LoVo (cell line): ENCODE measurements around the gene DPH7.
"Not testable (repeated sequence)": the region's sequence is repeated elsewhere in the genome, so short reads cannot be mapped to it uniquely, and the experiment has no call there.

ENCODE experiments used
- DNase-seq: peaks from one replicate; pipeline ENCODE4 v3.0.0-alpha.2; 2016; ENCODE audit warnings: low spot score

DPH7 gene

GRCh38 chr9:137578518-137579258, at the start of gene DPH7:
TSS of gene DPH7 (minus strand) at chr9:137578925. CDS start at chr9:137578777, 148 bp downstream.
- peak; percentile 96 for DNase-seq

GRCh38 chr9:137627406-137627805, 48.7 kb upstream of the DPH7 start:
- DNase-seq = not testable (repeated sequence)

- no peak for DNase-seq
These were observed 47.7 kb upstream of the DPH7 start for GRCh38 chr9:137626464-137626863.

GRCh38 chr9:137622211-137622610, 43.5 kb upstream of the DPH7 start:
- not testable (repeated sequence) for DNase-seq

GRCh38 chr9:137621131-137621757, 42.5 kb upstream of the DPH7 start:
- DNase-seq = no peak

- no peak for DNase-seq
These were observed 41.9 kb upstream of the DPH7 start for GRCh38 chr9:137620581-137620980.

GRCh38 chr9:137620048-137620405, 41.3 kb upstream of the DPH7 start:
- DNase-seq = no peak

GRCh38 chr9:137619240-137620047, 40.7 kb upstream of the DPH7 start:
- DNase-seq = peak; percentile 37

- peak; percentile 95 for DNase-seq
These were observed 39.7 kb upstream of the DPH7 start, which contains the start of gene EHMT1 for GRCh38 chr9:137618105-137619067. TSS of gene EHMT1 (plus strand) at chr9:137619005. CDS start at chr9:137619029, 24 bp downstream.

- no peak for DNase-seq
These were observed 36.7 kb upstream of the DPH7 start for GRCh38 chr9:137615387-137615871.

- DNase-seq = no peak
These were observed 36.1 kb upstream of the DPH7 start for GRCh38 chr9:137614631-137615386.

- no peak for DNase-seq
These were observed 35.2 kb upstream of the DPH7 start for GRCh38 chr9:137613738-137614523.

- DNase-seq = no peak
These were observed 34.5 kb upstream of the DPH7 start for GRCh38 chr9:137613259-137613658.

- no peak for DNase-seq
These were observed 34.0 kb upstream of the DPH7 start for GRCh38 chr9:137612741-137613142.

- DNase-seq = peak; percentile 97
These were observed 33.2 kb upstream of the DPH7 start for GRCh38 chr9:137611623-137612609.

- DNase-seq = peak; percentile 52
These were observed 32.2 kb upstream of the DPH7 start for GRCh38 chr9:137610944-137611343.

GRCh38 chr9:137607141-137607857, 28.6 kb upstream of the DPH7 start:
- DNase-seq = no peak

- DNase-seq = no peak
These were observed 28.0 kb upstream of the DPH7 start for GRCh38 chr9:137606734-137607138.
